HUES6 (cell line): ENCODE data around the gene MYO16.
A peak's percentile ranks its signal among the peaks of the same experiment; 100 is the strongest.

Source experiments
- H3K27ac ChIP-seq: 2 replicates; pipeline ENCODE4 v1.7.0; 2013; ENCODE audit warnings: low read depth, mild to moderate bottlenecking, low read length, inconsistent platforms
- H3K27me3 ChIP-seq: 2 replicates; pipeline ENCODE4 v1.6.1; 2013; ENCODE audit warnings: low read length; ENCODE audit not compliant: control insufficient read depth, insufficient read depth
- H3K36me3 ChIP-seq: 2 replicates; pipeline ENCODE4 v1.6.1; 2013; ENCODE audit warnings: low read length; ENCODE audit not compliant: control insufficient read depth, insufficient read depth
- H3K4me1 ChIP-seq: 2 replicates; pipeline ENCODE4 v1.6.1; 2013; ENCODE audit warnings: low read length; ENCODE audit not compliant: control insufficient read depth, insufficient read depth
- H3K4me3 ChIP-seq: 2 replicates; pipeline ENCODE4 v1.5.1; 2013; ENCODE audit warnings: low read depth, low read length
- H3K9ac ChIP-seq: one replicate; pipeline ENCODE4 v1.6.1; 2013; ENCODE audit warnings: mild to moderate bottlenecking, low read length
- H3K9me3 ChIP-seq: 2 replicates; pipeline ENCODE4 v1.6.1; 2013; ENCODE audit warnings: low read depth, low read length; ENCODE audit not compliant: control insufficient read depth, insufficient read depth

MYO16 gene

GRCh38 chr13:109151696-109152095 lies 522.3 kb downstream of the MYO16 start:
- Histone ChIP-seq H3K4me3 (no peak overlapping the region), H3K4me1 (peaks cover 7% of the 10 kb centered on the region), H3K9me3 (no peaks in the 10 kb centered on the region), H3K36me3 (no peaks in the 10 kb centered on the region), H3K9ac (no peak overlapping the region), H3K27me3 (no peaks in the 10 kb centered on the region), H3K27ac (no peak overlapping the region)

- H3K4me1 ChIP-seq = peaks cover 14% of the 10 kb centered on the region
- H3K9me3 ChIP-seq = no peaks in the 10 kb centered on the region
- no peak overlapping the region for H3K27ac ChIP-seq
- no peaks in the 10 kb centered on the region for H3K27me3 ChIP-seq
- H3K4me3 ChIP-seq = no peak overlapping the region
- no peaks in the 10 kb centered on the region for H3K36me3 ChIP-seq
- H3K9ac ChIP-seq = no peak overlapping the region
Measured at GRCh38 chr13:109152311-109152820, 523.0 kb downstream of the MYO16 start.

- Histone ChIP-seq H3K9ac (no peak overlapping the region), H3K27me3 (no peaks in the 10 kb centered on the region; the same call in 1 of the 2 replicates), H3K9me3 (no peaks in the 10 kb centered on the region), H3K36me3 (no peaks in the 10 kb centered on the region), H3K4me1 (peaks cover 19% of the 10 kb centered on the region), H3K4me3 (no peak overlapping the region), H3K27ac (no peak overlapping the region)
Measured at GRCh38 chr13:109152941-109153340, 523.5 kb downstream of the MYO16 start.

GRCh38 chr13:109154146-109154545 lies 524.7 kb downstream of the MYO16 start:
- no peak overlapping the region for H3K4me3 ChIP-seq
- H3K27ac ChIP-seq = no peak overlapping the region
- no peaks in the 10 kb centered on the region; the same call in 1 of the 2 replicates for H3K27me3 ChIP-seq
- no peaks in the 10 kb centered on the region for H3K36me3 ChIP-seq
- no peaks in the 10 kb centered on the region for H3K9me3 ChIP-seq
- H3K9ac ChIP-seq = no peak overlapping the region
- peaks cover 21% of the 10 kb centered on the region for H3K4me1 ChIP-seq

- Histone ChIP-seq H3K27ac (no peak overlapping the region), H3K9ac (no peak overlapping the region), H3K27me3 (no peaks in the 10 kb centered on the region; the same call in 1 of the 2 replicates), H3K9me3 (no peaks in the 10 kb centered on the region), H3K4me3 (no peak overlapping the region), H3K4me1 (peaks cover 22% of the 10 kb centered on the region), H3K36me3 (no peaks in the 10 kb centered on the region)
Measured at GRCh38 chr13:109154546-109154945, 525.1 kb downstream of the MYO16 start.

GRCh38 chr13:109154966-109155761 lies 525.8 kb downstream of the MYO16 start:
- H3K27ac ChIP-seq = no peak overlapping the region
- no peaks in the 10 kb centered on the region; the same call in 1 of the 2 replicates for H3K27me3 ChIP-seq
- H3K36me3 ChIP-seq = no peaks in the 10 kb centered on the region

GRCh38 chr13:109156181-109156935 lies 526.9 kb downstream of the MYO16 start:
- Histone ChIP-seq H3K4me3 (no peak overlapping the region), H3K27ac (no peak overlapping the region), H3K9ac (peak overlapping the region; percentile 17), H3K9me3 (no peaks in the 10 kb centered on the region), H3K36me3 (no peaks in the 10 kb centered on the region), H3K27me3 (no peaks in the 10 kb centered on the region; the same call in 1 of the 2 replicates), H3K4me1 (peaks cover 27% of the 10 kb centered on the region)

More at GRCh38 chr13:109154966-109155761, 525.8 kb downstream of the MYO16 start:
- H3K9me3 ChIP-seq = no peaks in the 10 kb centered on the region
- H3K4me1 ChIP-seq = peaks cover 27% of the 10 kb centered on the region
- H3K9ac ChIP-seq = no peak overlapping the region
- H3K4me3 ChIP-seq = no peak overlapping the region

- Histone ChIP-seq H3K9me3 (no peaks in the 10 kb centered on the region), H3K4me3 (no peak overlapping the region), H3K9ac (no peak overlapping the region), H3K27me3 (no peaks in the 10 kb centered on the region; the same call in 1 of the 2 replicates), H3K27ac (no peak overlapping the region), H3K4me1 (peaks cover 27% of the 10 kb centered on the region), H3K36me3 (no peaks in the 10 kb centered on the region)
Measured at GRCh38 chr13:109157275-109157674, 527.9 kb downstream of the MYO16 start.

- H3K27me3 ChIP-seq = no peaks in the 10 kb centered on the region; the same call in 1 of the 2 replicates
- no peaks in the 10 kb centered on the region for H3K36me3 ChIP-seq
- H3K27ac ChIP-seq = no peak overlapping the region
- no peaks in the 10 kb centered on the region for H3K9me3 ChIP-seq
- H3K9ac ChIP-seq = no peak overlapping the region
- H3K4me1 ChIP-seq = peaks cover 29% of the 10 kb centered on the region
- H3K4me3 ChIP-seq = no peak overlapping the region
Measured at GRCh38 chr13:109158383-109158782, 529.0 kb downstream of the MYO16 start.

- Histone ChIP-seq H3K4me1 (peaks cover 29% of the 10 kb centered on the region), H3K9ac (no peak overlapping the region), H3K36me3 (no peaks in the 10 kb centered on the region), H3K9me3 (no peaks in the 10 kb centered on the region), H3K27me3 (no peaks in the 10 kb centered on the region; the same call in 1 of the 2 replicates), H3K4me3 (no peak overlapping the region), H3K27ac (no peak overlapping the region)
Measured at GRCh38 chr13:109159650-109160309, 530.4 kb downstream of the MYO16 start.
